Sigmoid colon (tissue), 4 donors: ENCODE measurements around the gene TOLLIP.

Experiments
- CTCF ChIP-seq, 4 experiments: fragments of 450-650 bp in 3 of 4; fragments of 200-600 bp in 1 of 4; IDR thresholded peaks; one replicate each; pipeline ENCODE4 v1.5.1; 2016 to 2019; ENCODE audit warnings: antibody characterized with exemption in 4 of 4, mild to moderate bottlenecking in 3 of 4, moderate library complexity in 2 of 4
- EP300 ChIP-seq, 4 donors: sonication (generic); formaldehyde crosslinking; IDR thresholded peaks; one replicate each; pipeline ENCODE4 v1.6.1; 2017; ENCODE audit warnings: antibody characterized with exemption in 4 of 4
- POLR2A ChIP-seq, 2 donors: fragments of 450-650 bp; IDR thresholded peaks; one replicate each; pipeline ENCODE4 v1.6.1; 2016; ENCODE audit warnings: antibody characterized with exemption in 2 of 2, mild to moderate bottlenecking in 2 of 2, moderate library complexity in 2 of 2
- POLR2AphosphoS5 ChIP-seq, 4 donors: sonication (generic); formaldehyde crosslinking; IDR thresholded peaks; one replicate each; pipeline ENCODE4 v1.6.1; 2017; ENCODE audit warnings: antibody characterized with exemption in 4 of 4

- TF ChIP-seq CTCF (IDR thresholded peaks at IDR 0.05) (no peak), EP300 (IDR thresholded peaks at IDR 0.05) (no peak), POLR2AphosphoS5 (IDR thresholded peaks at IDR 0.05) (no peak), POLR2A (IDR thresholded peaks at IDR 0.05) (no peak)
These were observed 13.1 kb downstream of the TOLLIP start for GRCh38 chr11:1296287-1296686.
